Ectodermal cell (in vitro differentiated cells): ENCODE results near the gene PPP1R13L.

Experiments used
- H3K27ac ChIP-seq: 2 replicates; pipeline ENCODE4 v1.7.0; 2013; ENCODE audit warnings: mild to moderate bottlenecking, low read depth, low read length; ENCODE audit not compliant: insufficient read depth, poor library complexity, severe bottlenecking
- H3K27me3 ChIP-seq: 2 replicates; pipeline ENCODE4 v1.7.0; 2013; ENCODE audit warnings: mild to moderate bottlenecking, low read length; ENCODE audit not compliant: insufficient read depth, control insufficient read depth, poor library complexity, severe bottlenecking
- H3K36me3 ChIP-seq: one replicate; pipeline ENCODE4 v1.7.0; 2013; ENCODE audit warnings: low read length; ENCODE audit not compliant: control insufficient read depth, insufficient read depth
- H3K4me1 ChIP-seq: one replicate; pipeline ENCODE4 v1.7.0; 2013; ENCODE audit warnings: low read length; ENCODE audit not compliant: control insufficient read depth, insufficient read depth
- H3K4me3 ChIP-seq: 2 replicates; pipeline ENCODE4 v1.7.0; 2013; ENCODE audit warnings: low read depth, low read length, control low read depth; ENCODE audit not compliant: insufficient read depth
- H3K9me3 ChIP-seq: 2 replicates; pipeline ENCODE4 v1.7.0; 2013; ENCODE audit warnings: mild to moderate bottlenecking, low read length, moderate library complexity; ENCODE audit not compliant: control insufficient read depth
- WGBS, 2 experiments: methylation state at CpG; one replicate each; pipeline ENCODE4 v1.1.7; 2013; ENCODE audit warnings: missing lambda C conversion rate in 2 of 2; 5-methylcytosine and 5-hydroxymethylcytosine counted together

Gene PPP1R13L

DNA sequence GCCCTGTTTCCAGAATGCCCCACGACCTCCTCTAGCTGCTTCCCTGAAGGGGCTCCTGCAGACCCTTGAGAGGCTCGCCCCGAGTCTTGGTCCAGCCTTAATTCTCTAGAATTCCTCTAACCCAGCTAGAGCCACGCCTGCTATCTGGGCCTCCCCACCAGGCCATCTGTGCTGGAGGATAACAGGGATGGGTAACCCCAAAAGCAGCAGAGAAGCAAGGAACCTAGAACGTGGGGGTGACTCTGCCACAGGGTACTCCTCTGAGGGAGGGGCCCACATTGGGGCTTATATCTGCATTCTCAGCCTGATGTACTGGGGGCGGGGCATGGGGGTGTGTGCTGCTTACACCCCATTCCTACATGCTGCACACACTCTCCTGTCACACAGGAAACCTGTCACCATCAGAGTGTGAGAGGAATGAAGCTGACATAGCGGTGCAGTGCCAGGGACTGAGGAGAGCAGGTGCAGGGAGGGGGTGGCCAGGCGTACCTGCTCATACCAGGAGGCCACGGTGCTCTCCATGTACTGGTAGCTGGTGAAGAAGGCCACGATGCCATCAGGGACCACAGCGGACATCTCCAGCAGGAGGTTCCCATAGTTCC is 50.5 kb downstream of the PPP1R13L start:
- no peaks in the 10 kb centered on the region for H3K4me1 ChIP-seq
- peaks cover 75% of the 10 kb centered on the region for H3K36me3 ChIP-seq
- no peak overlapping the region for H3K4me3 ChIP-seq
- WGBS, 2 experiments: 94% methylated on average over 11 of the region's 11 CpGs
- no peaks in the 10 kb centered on the region for H3K27me3 ChIP-seq
- H3K9me3 ChIP-seq: no peaks in the 10 kb centered on the region
- H3K27ac ChIP-seq: no peak overlapping the region

- Histone ChIP-seq H3K9me3 (no peaks in the 10 kb centered on the region), H3K4me3 (no peak overlapping the region), H3K27ac (no peak overlapping the region), H3K4me1 (peaks cover 8% of the 10 kb centered on the region), H3K36me3 (peaks cover 66% of the 10 kb centered on the region), H3K27me3 (no peaks in the 10 kb centered on the region)
- 95 to 96% methylated on average over 19 of the region's 20 CpGs for WGBS, 2 experiments
Measured at GRCh38 chr19:45352914-45353796, 51.7 kb downstream of the PPP1R13L start.

GRCh38 chr19:45352471-45352870 is 52.4 kb downstream of the PPP1R13L start:
- 95 to 96% methylated on average over 20 of the region's 20 CpGs for WGBS, 2 experiments
- Histone ChIP-seq H3K9me3 (no peaks in the 10 kb centered on the region), H3K4me1 (peaks cover 8% of the 10 kb centered on the region), H3K27me3 (no peaks in the 10 kb centered on the region), H3K36me3 (peaks cover 63% of the 10 kb centered on the region), H3K4me3 (no peak overlapping the region), H3K27ac (no peak overlapping the region)

DNA sequence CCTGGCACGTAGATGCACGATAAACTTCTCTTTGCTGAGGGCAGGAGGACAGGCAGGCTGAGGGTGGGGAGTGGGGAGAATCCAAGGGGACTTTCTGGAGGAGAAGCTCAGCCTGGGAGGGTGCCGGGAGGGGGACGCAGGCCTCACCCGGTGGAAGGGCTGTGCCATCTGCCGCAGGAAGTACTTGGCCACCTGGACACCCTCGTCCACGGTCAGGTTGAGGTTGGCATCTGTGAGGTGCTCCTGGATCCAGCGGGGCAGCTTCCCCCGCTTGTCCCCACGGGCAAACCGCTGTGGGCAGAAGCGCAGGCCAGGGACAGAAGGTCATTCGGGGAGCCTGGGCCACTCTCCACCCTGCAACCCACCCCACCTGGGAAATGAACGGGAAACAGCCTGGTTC is 52.8 kb downstream of the PPP1R13L start:
- 90 to 91% methylated on average over 15 of the region's 15 CpGs for WGBS, 2 experiments
- H3K36me3 ChIP-seq: peaks cover 59% of the 10 kb centered on the region
- H3K4me3 ChIP-seq: no peak overlapping the region
- H3K27ac ChIP-seq: no peak overlapping the region
- H3K27me3 ChIP-seq: no peaks in the 10 kb centered on the region
- no peaks in the 10 kb centered on the region for H3K9me3 ChIP-seq
- peaks cover 8% of the 10 kb centered on the region for H3K4me1 ChIP-seq

DNA sequence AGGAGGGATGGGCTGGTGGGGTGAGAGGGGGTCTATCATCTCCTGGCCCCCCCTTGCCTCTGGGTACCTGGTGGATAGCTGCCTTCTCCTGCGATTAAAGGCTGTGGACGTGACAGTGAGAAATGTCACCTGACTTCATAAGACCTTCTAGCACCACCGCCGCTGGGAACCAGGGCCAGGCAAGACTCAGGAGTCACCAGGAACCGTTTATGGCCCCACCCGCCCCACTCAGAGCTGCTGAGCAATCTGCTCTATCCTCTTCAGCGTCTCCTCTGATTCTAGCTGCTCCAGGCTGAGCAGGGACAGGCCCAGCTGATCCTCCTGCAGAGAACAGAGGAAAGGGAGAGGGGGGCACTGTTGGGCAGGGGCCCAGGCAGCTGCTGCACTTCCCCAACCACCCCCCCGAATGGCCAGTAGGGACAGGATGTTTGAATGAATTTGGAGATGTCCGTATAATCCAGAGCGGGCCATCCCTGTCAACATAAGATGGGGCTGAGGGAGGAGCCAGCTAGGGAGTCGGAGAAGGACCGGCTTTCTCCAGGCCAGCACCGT is 53.4 kb downstream of the PPP1R13L start:
- H3K27ac ChIP-seq: no peak overlapping the region
- no peaks in the 10 kb centered on the region for H3K27me3 ChIP-seq
- 94 to 95% methylated on average over 13 of the region's 13 CpGs for WGBS, 2 experiments
- peaks cover 54% of the 10 kb centered on the region for H3K36me3 ChIP-seq
- H3K4me3 ChIP-seq: no peak overlapping the region
- no peaks in the 10 kb centered on the region for H3K9me3 ChIP-seq
- peaks cover 8% of the 10 kb centered on the region for H3K4me1 ChIP-seq

DNA sequence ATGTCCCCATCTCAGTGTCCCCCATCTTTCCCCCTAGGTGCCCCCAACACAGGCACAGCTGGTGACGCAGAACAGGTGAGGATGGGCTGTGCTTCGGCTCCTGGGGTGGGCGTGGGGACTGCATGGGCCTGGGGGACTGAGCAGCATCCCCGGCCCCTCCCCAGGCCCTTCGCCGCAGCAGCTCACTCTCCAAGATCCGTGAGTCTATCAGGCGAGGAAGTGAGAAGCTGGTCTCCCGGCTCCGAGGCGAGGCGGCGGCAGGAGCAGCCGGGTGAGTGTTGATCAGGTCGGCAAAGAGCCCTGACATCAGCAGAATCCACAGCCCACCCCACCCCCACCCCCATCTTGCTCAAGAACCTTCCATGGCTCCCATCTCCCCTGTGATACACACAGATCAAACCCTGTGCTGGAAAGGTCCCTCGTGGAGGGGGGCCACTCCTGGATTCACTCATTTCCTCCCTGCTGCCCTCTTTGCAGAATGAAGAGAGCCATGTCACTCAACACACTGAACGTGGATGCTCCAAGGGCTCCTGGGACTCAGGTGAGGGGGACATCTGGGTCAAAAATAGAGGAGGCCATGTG is 54.3 kb downstream of the PPP1R13L start:
- H3K4me3 ChIP-seq: no peak overlapping the region
- no peaks in the 10 kb centered on the region for H3K9me3 ChIP-seq
- WGBS, 2 experiments: 95 to 96% methylated on average over 17 of the region's 17 CpGs
- no peak overlapping the region for H3K27ac ChIP-seq
- peaks cover 46% of the 10 kb centered on the region for H3K36me3 ChIP-seq
- H3K4me1 ChIP-seq: peaks cover 8% of the 10 kb centered on the region
- no peaks in the 10 kb centered on the region for H3K27me3 ChIP-seq

DNA sequence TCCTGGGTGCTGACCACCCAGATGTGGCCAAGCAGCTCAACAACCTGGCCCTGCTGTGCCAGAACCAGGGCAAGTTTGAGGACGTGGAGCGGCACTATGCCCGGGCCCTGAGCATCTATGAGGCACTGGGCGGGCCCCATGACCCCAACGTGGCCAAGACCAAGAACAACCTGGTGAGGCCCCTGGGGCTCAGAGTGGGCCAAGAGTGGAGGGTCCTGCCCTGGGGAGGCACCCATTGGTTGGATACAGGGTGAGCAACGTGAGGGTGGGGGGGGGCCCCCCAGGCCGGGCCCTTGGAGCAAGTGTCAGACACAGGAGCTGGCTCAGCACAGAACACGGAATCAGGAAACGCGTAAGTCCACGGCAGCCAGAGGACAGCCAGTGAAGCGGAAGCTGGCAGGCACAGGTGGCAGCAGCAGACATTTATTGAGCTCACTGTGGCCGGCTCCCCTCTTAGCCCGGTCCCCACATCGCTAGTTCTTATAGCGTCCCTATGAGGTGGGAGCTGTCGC is 55.4 kb downstream of the PPP1R13L start:
- Histone ChIP-seq H3K4me1 (peaks cover 8% of the 10 kb centered on the region), H3K27me3 (no peaks in the 10 kb centered on the region), H3K27ac (no peak overlapping the region), H3K9me3 (no peaks in the 10 kb centered on the region), H3K36me3 (peaks cover 36% of the 10 kb centered on the region), H3K4me3 (no peak overlapping the region)
- 94 to 95% methylated on average over 17 of the region's 17 CpGs for WGBS, 2 experiments

DNA sequence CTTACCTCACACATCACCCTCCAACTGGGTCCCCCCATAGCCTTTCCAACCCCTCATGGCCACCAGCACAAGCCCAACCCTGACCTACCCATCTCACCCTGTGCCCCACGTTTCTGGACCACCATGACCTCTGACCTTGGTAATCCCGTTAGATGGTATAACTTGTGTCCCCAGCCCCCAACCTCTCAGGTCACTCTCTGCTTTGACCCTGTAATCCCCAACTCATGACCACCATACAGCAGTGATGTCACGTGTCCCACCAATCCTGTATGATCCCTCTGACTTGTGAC is 55.8 kb downstream of the PPP1R13L start:
- 92 to 95% methylated on average over 3 of the region's 3 CpGs for WGBS, 2 experiments
- no peak overlapping the region for H3K27ac ChIP-seq
- H3K4me1 ChIP-seq: peaks cover 8% of the 10 kb centered on the region
- H3K9me3 ChIP-seq: no peaks in the 10 kb centered on the region
- no peaks in the 10 kb centered on the region for H3K27me3 ChIP-seq
- no peak overlapping the region for H3K4me3 ChIP-seq
- peaks cover 32% of the 10 kb centered on the region for H3K36me3 ChIP-seq

- Histone ChIP-seq H3K4me3 (no peak overlapping the region), H3K27ac (no peak overlapping the region), H3K4me1 (peaks cover 8% of the 10 kb centered on the region), H3K36me3 (peaks cover 28% of the 10 kb centered on the region), H3K9me3 (no peaks in the 10 kb centered on the region), H3K27me3 (no peaks in the 10 kb centered on the region)
- WGBS, 2 experiments: 89 to 90% methylated on average over 23 of the region's 23 CpGs
Measured at GRCh38 chr19:45348367-45349125, 56.3 kb downstream of the PPP1R13L start.
